Neural progenitor cell (in vitro differentiated cells): ENCODE measurements around the gene GPRC5B. TPM values are rescaled to one million over a fixed set of nuclear protein-coding genes. Genes with fewer than 3 reads are reported as not detected.

Experiments
- DNase-seq: peaks from one replicate; pipeline ENCODE4 v3.0.0-alpha.2; 2016; ENCODE audit warnings: low spot score
- H2AFZ ChIP-seq: fragments of 200-600 bp; sonication (generic); replicated peaks from 2 replicates; pipeline ENCODE4 v1.6.1; 2016; ENCODE audit warnings: antibody characterized with exemption
- H3F3A ChIP-seq: fragments of 200-600 bp; sonication (generic); 2 replicates; pipeline ENCODE4 v1.6.1; 2016; ENCODE audit warnings: antibody characterized with exemption, low read depth
- H3K27ac ChIP-seq: fragments of 200-600 bp; sonication (generic); 2 replicates; pipeline ENCODE4 v1.5.1; 2016; ENCODE audit warnings: mild to moderate bottlenecking
- H3K27me3 ChIP-seq: fragments of 200-600 bp; sonication (generic); 2 replicates; pipeline ENCODE4 v1.6.1; 2016; ENCODE audit warnings: mild to moderate bottlenecking, moderate library complexity
- H3K36me3 ChIP-seq: fragments of 200-600 bp; sonication (generic); 2 replicates; pipeline ENCODE4 v1.5.1; 2016
- H3K4me1 ChIP-seq: fragments of 200-600 bp; sonication (generic); 2 replicates; pipeline ENCODE4 v1.6.1; 2016; ENCODE audit warnings: mixed run types
- H3K4me2 ChIP-seq: fragments of 200-600 bp; sonication (generic); 2 replicates; pipeline ENCODE4 v1.6.1; 2016
- H3K4me3 ChIP-seq: fragments of 200-600 bp; sonication (generic); 2 replicates; pipeline ENCODE4 v1.5.1; 2016
- H3K79me2 ChIP-seq: fragments of 200-600 bp; sonication (generic); 2 replicates; pipeline ENCODE4 v1.6.1; 2016; ENCODE audit warnings: low read depth
- H3K9ac ChIP-seq: fragments of 200-600 bp; sonication (generic); 2 replicates; pipeline ENCODE4 v1.6.1; 2016
- H3K9me3 ChIP-seq: fragments of 200-600 bp; sonication (generic); 2 replicates; pipeline ENCODE4 v1.5.1; 2016; ENCODE audit warnings: low read depth
- H4K20me1 ChIP-seq: fragments of 200-600 bp; sonication (generic); 2 replicates; pipeline ENCODE4 v1.6.1; 2016; ENCODE audit warnings: low read depth
- H3K27ac Mint-ChIP-seq: 3 replicates; pipeline ENCODE4 v1.8.0; 2021; ENCODE audit warnings: mixed read lengths
- H3K27me3 Mint-ChIP-seq: 2 replicates; pipeline ENCODE4 v1.8.0; 2022; ENCODE audit warnings: low read depth, mild to moderate bottlenecking, inconsistent platforms, moderate library complexity, mixed read lengths; ENCODE audit not compliant: insufficient read depth
- H3K36me3 Mint-ChIP-seq: 3 replicates; pipeline ENCODE4 v1.8.0; 2021; ENCODE audit warnings: mixed read lengths
- H3K4me1 Mint-ChIP-seq: 3 replicates; pipeline ENCODE4 v1.8.0; 2021; ENCODE audit warnings: mixed read lengths
- H3K4me3 Mint-ChIP-seq: 3 replicates; pipeline ENCODE4 v1.8.0; 2021; ENCODE audit warnings: mild to moderate bottlenecking, moderate library complexity, mixed read lengths
- H3K9me3 Mint-ChIP-seq: 3 replicates; pipeline ENCODE4 v1.8.0; 2020; ENCODE audit warnings: mixed read lengths
- EZH2 ChIP-seq: fragments of 200-600 bp; sonication (generic); IDR thresholded peaks from 2 replicates; pipeline ENCODE4 v1.6.1; 2017; ENCODE audit warnings: antibody characterized with exemption, mild to moderate bottlenecking, moderate library complexity
- EZH2phosphoT487 ChIP-seq: fragments of 200-600 bp; sonication (generic); IDR thresholded peaks from 2 replicates; pipeline ENCODE4 v1.6.1; 2017; ENCODE audit warnings: antibody characterized with exemption
- total RNA-seq: library from RNA; depleted of rRNA; stranded (reverse); fragments of >200 nt; gene quantifications from 2 replicates; pipeline ENCODE4 v1.2.3, GENCODE V29; 2015; ENCODE audit warnings: low replicate concordance
- TF ChIP-seq, protein P1 (sequence below): fragments of 200-600 bp; sonication (generic); IDR thresholded peaks from 2 replicates; pipeline ENCODE4 v1.5.1; 2017; ENCODE audit warnings: antibody characterized with exemption, mild to moderate bottlenecking

The GPRC5B gene
- total RNA-seq, 1 donor from 2014 or later = 21.1 TPM

DNA sequence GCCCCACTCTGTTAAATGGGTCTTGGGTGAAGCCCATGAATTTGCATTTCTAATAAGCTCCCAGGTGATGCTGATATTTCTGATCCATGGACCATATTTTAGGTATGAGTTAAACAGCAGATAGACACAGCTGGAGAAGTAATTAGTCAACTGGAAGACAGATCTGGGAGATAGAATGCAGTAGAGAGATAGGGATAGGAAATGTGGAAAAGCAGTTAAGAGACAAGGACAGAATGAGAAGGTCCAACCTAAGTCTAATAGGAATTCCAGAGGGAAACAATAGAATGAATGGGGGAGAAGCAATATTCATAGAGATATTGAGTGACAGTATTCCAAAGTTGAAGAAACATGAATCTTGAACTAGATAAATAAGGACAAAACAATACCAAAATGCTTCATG, 71.7 kb downstream of the GPRC5B start:
- H3K9me3 Mint-ChIP-seq = peaks cover 11% of the 10 kb centered on the region
- Histone ChIP-seq H3K4me1 (peaks cover 5% of the 10 kb centered on the region), H4K20me1 (no peaks in the 10 kb centered on the region), H2AFZ (no peak overlapping the region), H3K9me3 (no peaks in the 10 kb centered on the region), H3K9ac (no peak overlapping the region), H3K4me2 (no peak overlapping the region), H3F3A (no peaks in the 10 kb centered on the region), H3K27me3 (no peaks in the 10 kb centered on the region), H3K36me3 (peaks cover 7% of the 10 kb centered on the region), H3K4me3 (no peak overlapping the region), H3K27ac (no peak overlapping the region), H3K79me2 (no peaks in the 10 kb centered on the region)
- H3K4me3 Mint-ChIP-seq = no peak overlapping the region
- no peak overlapping the region for H3K27ac Mint-ChIP-seq
- H3K4me1 Mint-ChIP-seq = peaks cover 18% of the 10 kb centered on the region
- peaks cover 20% of the 10 kb centered on the region for H3K36me3 Mint-ChIP-seq
- no peak for DNase-seq
- TF ChIP-seq, protein P1, sequence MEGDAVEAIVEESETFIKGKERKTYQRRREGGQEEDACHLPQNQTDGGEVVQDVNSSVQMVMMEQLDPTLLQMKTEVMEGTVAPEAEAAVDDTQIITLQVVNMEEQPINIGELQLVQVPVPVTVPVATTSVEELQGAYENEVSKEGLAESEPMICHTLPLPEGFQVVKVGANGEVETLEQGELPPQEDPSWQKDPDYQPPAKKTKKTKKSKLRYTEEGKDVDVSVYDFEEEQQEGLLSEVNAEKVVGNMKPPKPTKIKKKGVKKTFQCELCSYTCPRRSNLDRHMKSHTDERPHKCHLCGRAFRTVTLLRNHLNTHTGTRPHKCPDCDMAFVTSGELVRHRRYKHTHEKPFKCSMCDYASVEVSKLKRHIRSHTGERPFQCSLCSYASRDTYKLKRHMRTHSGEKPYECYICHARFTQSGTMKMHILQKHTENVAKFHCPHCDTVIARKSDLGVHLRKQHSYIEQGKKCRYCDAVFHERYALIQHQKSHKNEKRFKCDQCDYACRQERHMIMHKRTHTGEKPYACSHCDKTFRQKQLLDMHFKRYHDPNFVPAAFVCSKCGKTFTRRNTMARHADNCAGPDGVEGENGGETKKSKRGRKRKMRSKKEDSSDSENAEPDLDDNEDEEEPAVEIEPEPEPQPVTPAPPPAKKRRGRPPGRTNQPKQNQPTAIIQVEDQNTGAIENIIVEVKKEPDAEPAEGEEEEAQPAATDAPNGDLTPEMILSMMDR = no peak
- TF ChIP-seq EZH2 (no peak), EZH2phosphoT487 (no peak)
- peaks cover 6% of the 10 kb centered on the region for H3K27me3 Mint-ChIP-seq

DNA sequence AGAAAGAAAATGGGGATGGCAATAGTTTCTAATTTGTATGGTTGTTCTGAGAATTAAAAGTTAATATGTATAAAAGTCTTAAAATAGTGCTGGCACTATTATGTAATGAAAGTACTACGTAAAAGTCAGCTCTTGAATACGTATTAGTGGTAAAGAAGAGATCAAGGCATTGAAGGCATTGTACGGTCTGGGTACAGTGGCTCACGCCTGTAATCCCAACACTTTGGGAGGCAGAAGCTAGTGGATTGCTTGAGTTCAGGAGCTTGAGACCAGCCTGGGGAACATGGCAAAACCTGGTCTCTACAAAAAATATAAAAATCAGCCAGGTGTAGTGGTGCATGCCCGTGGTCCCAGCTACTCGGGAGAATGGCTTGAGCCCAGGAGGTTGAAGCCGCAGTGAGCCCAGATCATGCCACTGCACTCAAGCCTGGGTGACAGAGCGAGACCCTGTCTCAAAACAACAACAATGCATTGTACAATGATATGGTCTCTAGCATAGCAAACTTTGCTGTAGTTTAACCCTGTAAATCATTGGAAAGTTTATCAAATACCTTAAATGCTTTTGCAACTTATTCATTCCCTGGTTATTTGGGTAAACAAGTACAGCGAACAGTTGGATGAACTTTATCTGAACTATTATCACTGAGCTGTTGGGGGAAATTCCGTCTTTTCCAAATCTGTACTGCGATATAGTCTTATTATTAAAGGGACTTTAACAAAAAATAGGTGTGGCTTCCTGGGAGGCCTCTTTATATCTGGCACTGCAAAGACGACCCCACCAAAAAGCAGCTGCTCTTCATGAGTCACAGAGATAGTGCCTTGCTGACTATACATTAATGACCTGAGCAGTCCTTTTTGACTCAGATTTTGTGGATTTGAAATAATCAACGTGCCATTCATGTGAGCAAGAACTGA, 73.6 kb downstream of the GPRC5B start:
- Histone ChIP-seq H3K4me2 (no peak overlapping the region), H4K20me1 (no peaks in the 10 kb centered on the region), H3K79me2 (no peaks in the 10 kb centered on the region), H3K27me3 (no peaks in the 10 kb centered on the region), H3K9me3 (no peaks in the 10 kb centered on the region), H3K27ac (no peak overlapping the region), H3K4me1 (peaks cover 7% of the 10 kb centered on the region), H3F3A (no peaks in the 10 kb centered on the region), H3K9ac (no peak overlapping the region), H3K36me3 (peaks cover 7% of the 10 kb centered on the region), H3K4me3 (no peak overlapping the region), H2AFZ (no peak overlapping the region)
- DNase-seq = no peak
- Mint-ChIP-seq H3K27me3 (peaks cover 6% of the 10 kb centered on the region), H3K9me3 (peaks cover 12% of the 10 kb centered on the region), H3K36me3 (peaks cover 19% of the 10 kb centered on the region), H3K27ac (no peak overlapping the region), H3K4me3 (no peak overlapping the region), H3K4me1 (peaks cover 13% of the 10 kb centered on the region)
- TF ChIP-seq, protein P1 = no peak
- TF ChIP-seq EZH2phosphoT487 (no peak), EZH2 (no peak)

DNA sequence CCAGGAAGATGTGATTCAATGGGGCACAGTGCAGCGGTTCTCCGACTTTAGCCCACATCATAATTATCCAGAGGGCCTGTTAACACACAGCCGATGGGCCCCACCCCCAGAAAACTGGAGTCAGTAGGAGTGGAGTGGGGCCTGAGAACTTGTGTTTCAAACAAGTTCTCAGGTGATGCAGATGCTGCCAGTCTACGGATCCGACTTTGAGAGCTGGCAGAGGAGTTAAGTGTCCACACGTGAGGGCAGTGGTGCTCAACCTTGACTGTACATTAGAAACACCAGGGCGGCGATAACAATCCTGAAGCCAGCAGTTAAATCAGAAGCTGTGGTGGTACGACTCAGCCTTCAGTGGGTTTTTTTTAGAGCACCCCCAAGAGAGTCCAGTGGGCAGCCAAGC, 75.0 kb downstream of the GPRC5B start:
- no peak for DNase-seq
- H3K36me3 ChIP-seq = peaks cover 7% of the 10 kb centered on the region
- Mint-ChIP-seq H3K27me3 (peaks cover 6% of the 10 kb centered on the region), H3K36me3 (peaks cover 29% of the 10 kb centered on the region), H3K4me1 (peaks cover 12% of the 10 kb centered on the region), H3K4me3 (no peak overlapping the region), H3K27ac (no peak overlapping the region), H3K9me3 (peaks cover 24% of the 10 kb centered on the region)
- H3K9me3 ChIP-seq = no peaks in the 10 kb centered on the region
- no peak overlapping the region for H3K4me3 ChIP-seq
- peaks cover 11% of the 10 kb centered on the region for H3K4me1 ChIP-seq
- H4K20me1 ChIP-seq = no peaks in the 10 kb centered on the region
- H3K9ac ChIP-seq = no peak overlapping the region
- H3K27ac ChIP-seq = no peak overlapping the region
- H3F3A ChIP-seq = no peaks in the 10 kb centered on the region
- H2AFZ ChIP-seq = no peak overlapping the region
- no peaks in the 10 kb centered on the region for H3K27me3 ChIP-seq
- H3K79me2 ChIP-seq = no peaks in the 10 kb centered on the region
- TF ChIP-seq EZH2 = no peak
- no peak for TF ChIP-seq EZH2phosphoT487
- TF ChIP-seq, protein P1 = no peak
- no peak overlapping the region for H3K4me2 ChIP-seq
